Chondrocyte (in vitro differentiated cells): ENCODE measurements around the gene ARMH2. TPM values are rescaled to one million over a fixed set of nuclear protein-coding genes. Genes with fewer than 3 reads are reported as not detected.

Experiments
- DNase-seq: peaks from one replicate; pipeline ENCODE4 v3.0.0; 2021; ENCODE audit warnings: mixed read lengths, low spot score
- H3K27ac Mint-ChIP-seq: one replicate; pipeline ENCODE4 v1.8.0; 2021; ENCODE audit warnings: mild to moderate bottlenecking, moderate library complexity, mixed read lengths; ENCODE audit not compliant: unreplicated experiment
- H3K27me3 Mint-ChIP-seq: 2 replicates; pipeline ENCODE4 v1.8.0; 2021; ENCODE audit warnings: low read depth, mixed read lengths
- H3K36me3 Mint-ChIP-seq: 2 replicates; pipeline ENCODE4 v1.8.0; 2021; ENCODE audit warnings: low read depth, mixed read lengths
- H3K4me1 Mint-ChIP-seq: 2 replicates; pipeline ENCODE4 v1.8.0; 2021; ENCODE audit warnings: low read depth, mild to moderate bottlenecking, mixed read lengths
- H3K4me3 Mint-ChIP-seq: one replicate; pipeline ENCODE4 v1.8.0; 2021; ENCODE audit warnings: mild to moderate bottlenecking, moderate library complexity, mixed read lengths; ENCODE audit not compliant: unreplicated experiment
- H3K9me3 Mint-ChIP-seq: 2 replicates; pipeline ENCODE4 v1.8.0; 2021; ENCODE audit warnings: low read depth, mixed read lengths
- long read RNA-seq: library from polyadenylated mRNA; stranded (forward); transcript quantifications from one replicate; pipeline ENCODE4 v2.0.0, GENCODE V29; 2021
- total RNA-seq: library from RNA; stranded (reverse); gene quantifications from 3 replicates; pipeline ENCODE4 v1.2.1, GENCODE V29; 2021
- TF ChIP-seq, protein P1 (sequence below): fragments of 200-600 bp; sonication (generic); IDR thresholded peaks from 2 replicates; pipeline ENCODE4 v1.5.0; 2021; ENCODE audit warnings: antibody characterized with exemption, mild to moderate bottlenecking, moderate library complexity

Gene ARMH2
- not detected in 3 replicates for total RNA-seq
- long read RNA-seq = 0 reads

DNA sequence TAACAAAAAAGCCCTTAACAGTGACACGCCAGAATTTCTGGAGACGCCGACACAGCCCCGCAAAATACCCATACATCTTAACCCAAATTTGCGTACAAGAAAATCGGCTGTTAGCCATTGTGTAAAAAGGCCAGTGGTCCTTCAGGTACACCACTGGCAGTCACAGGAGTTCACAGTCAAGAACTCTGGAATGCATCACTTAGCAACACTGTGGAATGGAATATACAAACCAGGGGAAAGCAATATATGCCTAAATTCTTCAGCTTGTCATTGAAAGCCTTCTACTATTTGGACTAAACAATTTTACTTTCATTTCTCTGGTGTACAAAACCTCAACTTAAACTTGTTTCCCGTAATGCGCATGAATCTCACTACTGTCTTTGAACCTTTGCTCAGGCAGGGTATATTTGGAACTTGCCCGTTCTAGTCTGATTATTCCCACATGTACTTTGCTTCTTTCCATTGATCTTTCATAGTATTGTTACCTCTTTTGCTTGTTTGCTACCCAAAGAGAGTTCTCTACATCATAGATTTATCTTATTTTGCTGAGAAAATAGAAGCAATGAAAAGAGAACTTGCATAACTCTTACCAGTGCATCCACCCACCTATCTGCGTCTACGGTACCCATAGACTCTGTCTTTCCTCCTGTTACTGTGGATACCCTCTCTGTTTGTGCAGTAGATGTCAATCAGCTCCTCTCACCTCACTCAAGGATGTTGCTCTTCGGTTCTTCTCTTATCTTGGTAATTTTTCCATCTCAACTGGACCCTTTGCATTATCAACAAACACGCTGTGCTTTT is at the start of gene ARMH2:
Gene ARMH2, minus strand, starts transcription at position 178 of the 801 bp plus-strand sequence. Its CDS starts 60 bp downstream, at position 118.
- Mint-ChIP-seq H3K4me1 (peaks cover 44% of the 10 kb centered on the region), H3K27me3 (no peaks in the 10 kb centered on the region), H3K36me3 (no peaks in the 10 kb centered on the region), H3K9me3 (no peaks in the 10 kb centered on the region), H3K4me3 (no peak within 1 kb of the TSS), H3K27ac (no peak within 1 kb of the TSS)
- TF ChIP-seq, protein P1, sequence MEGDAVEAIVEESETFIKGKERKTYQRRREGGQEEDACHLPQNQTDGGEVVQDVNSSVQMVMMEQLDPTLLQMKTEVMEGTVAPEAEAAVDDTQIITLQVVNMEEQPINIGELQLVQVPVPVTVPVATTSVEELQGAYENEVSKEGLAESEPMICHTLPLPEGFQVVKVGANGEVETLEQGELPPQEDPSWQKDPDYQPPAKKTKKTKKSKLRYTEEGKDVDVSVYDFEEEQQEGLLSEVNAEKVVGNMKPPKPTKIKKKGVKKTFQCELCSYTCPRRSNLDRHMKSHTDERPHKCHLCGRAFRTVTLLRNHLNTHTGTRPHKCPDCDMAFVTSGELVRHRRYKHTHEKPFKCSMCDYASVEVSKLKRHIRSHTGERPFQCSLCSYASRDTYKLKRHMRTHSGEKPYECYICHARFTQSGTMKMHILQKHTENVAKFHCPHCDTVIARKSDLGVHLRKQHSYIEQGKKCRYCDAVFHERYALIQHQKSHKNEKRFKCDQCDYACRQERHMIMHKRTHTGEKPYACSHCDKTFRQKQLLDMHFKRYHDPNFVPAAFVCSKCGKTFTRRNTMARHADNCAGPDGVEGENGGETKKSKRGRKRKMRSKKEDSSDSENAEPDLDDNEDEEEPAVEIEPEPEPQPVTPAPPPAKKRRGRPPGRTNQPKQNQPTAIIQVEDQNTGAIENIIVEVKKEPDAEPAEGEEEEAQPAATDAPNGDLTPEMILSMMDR = no peak
- DNase-seq = no peak

DNA sequence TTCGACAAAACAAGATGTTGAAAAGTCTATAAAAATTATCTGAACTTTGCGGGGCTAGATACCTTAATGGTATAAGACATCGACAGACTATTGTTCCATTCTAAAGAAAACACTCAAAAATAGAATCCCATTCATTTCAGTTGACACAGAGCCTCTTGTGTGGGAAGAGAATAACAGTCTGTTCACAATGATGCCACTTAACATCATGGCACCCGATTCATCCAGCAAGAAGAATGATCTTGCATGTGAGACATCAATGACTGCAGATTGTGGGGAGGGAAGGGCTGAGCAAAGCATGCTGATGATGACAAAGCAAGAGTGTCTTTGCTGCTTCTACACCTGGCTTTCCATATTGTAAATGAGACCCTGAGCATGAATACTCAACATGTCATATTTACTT is 49.7 kb upstream of the ARMH2 start:
- Mint-ChIP-seq H3K9me3 (no peaks in the 10 kb centered on the region), H3K27me3 (no peaks in the 10 kb centered on the region), H3K36me3 (no peaks in the 10 kb centered on the region), H3K27ac (no peak overlapping the region), H3K4me3 (no peak overlapping the region), H3K4me1 (no peaks in the 10 kb centered on the region)
- TF ChIP-seq, protein P1 = no peak
- DNase-seq = no peak

DNA sequence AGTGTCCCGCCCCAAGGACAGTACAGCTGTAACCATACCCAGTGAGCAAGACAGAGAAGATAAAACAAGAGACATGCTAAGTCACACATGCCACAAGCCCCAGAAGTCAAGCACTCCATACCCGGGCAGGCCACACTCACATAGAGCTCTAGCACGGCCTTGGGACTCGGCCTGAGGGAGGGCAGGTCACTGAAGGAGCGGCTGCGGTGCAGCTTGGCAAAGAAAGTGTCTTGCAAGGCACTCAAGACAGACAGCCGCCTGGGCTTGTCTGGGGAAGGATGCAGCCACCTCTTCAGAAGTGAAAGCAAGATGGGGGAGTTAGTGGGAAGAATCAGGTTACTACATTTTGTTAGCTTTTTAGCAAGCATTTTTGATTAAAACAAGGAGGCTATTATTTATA is 48.7 kb upstream of the ARMH2 start:
- H3K27ac Mint-ChIP-seq = no peak overlapping the region
- no peak for DNase-seq
- H3K9me3 Mint-ChIP-seq = no peaks in the 10 kb centered on the region
- no peaks in the 10 kb centered on the region for H3K4me1 Mint-ChIP-seq
- no peak overlapping the region for H3K4me3 Mint-ChIP-seq
- H3K36me3 Mint-ChIP-seq = no peaks in the 10 kb centered on the region
- H3K27me3 Mint-ChIP-seq = no peaks in the 10 kb centered on the region
- TF ChIP-seq, protein P1 = no peak

DNA sequence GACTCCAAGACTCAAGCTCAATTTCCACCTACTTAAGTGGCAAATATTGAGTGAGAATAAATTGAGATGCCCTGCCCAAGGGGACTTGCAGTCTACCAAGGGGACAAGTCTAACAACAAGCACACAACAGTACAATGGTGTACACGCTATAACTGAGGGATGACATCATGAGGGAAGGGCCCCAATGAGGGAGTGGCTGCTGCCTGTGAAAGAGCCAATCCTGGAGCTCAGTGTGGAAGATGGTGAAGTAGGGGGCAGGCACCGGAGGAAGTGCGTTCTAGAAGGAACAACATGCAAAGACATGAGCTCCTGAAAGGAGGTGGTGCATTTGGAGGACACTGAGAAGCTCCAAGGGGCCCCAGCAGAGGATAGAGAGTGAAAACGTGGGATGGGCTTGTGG is 46.9 kb upstream of the ARMH2 start:
- H3K27ac Mint-ChIP-seq = no peak overlapping the region
- no peaks in the 10 kb centered on the region for H3K36me3 Mint-ChIP-seq
- H3K27me3 Mint-ChIP-seq = no peaks in the 10 kb centered on the region
- DNase-seq = no peak
- no peaks in the 10 kb centered on the region for H3K9me3 Mint-ChIP-seq
- H3K4me1 Mint-ChIP-seq = no peaks in the 10 kb centered on the region
- TF ChIP-seq, protein P1 = no peak
- no peak overlapping the region for H3K4me3 Mint-ChIP-seq

DNA sequence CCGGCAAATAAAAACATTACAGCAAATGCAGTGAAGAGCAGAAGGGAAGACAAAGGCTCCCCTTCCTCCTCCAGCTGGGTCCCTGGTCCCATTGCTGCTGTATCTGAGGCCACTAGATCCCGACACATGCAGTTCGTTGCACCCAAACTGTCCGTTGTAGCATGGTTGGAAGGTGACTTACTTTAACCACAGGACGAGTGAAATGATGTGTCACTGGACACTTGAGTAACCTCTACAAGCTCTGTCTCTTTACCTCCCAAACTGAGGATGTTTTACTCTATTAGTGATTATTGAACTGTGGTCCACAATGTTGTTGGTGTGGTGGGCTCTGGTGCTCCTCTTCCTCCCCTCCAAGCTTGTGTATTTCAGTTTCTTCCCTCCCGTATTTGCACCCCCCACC is 46.2 kb upstream of the ARMH2 start:
- TF ChIP-seq, protein P1 = no peak

More for the DNA sequence above, 46.2 kb upstream of the ARMH2 start:
- no peaks in the 10 kb centered on the region for H3K27me3 Mint-ChIP-seq
- no peak overlapping the region for H3K27ac Mint-ChIP-seq
- no peaks in the 10 kb centered on the region for H3K4me1 Mint-ChIP-seq
- no peak for DNase-seq
- no peaks in the 10 kb centered on the region for H3K36me3 Mint-ChIP-seq
- H3K9me3 Mint-ChIP-seq = no peaks in the 10 kb centered on the region
- no peak overlapping the region for H3K4me3 Mint-ChIP-seq
